Endothelial cell of umbilical vein (primary cell): Measurements from ENCODE around the gene ATAD3A. TPM values are rescaled to one million over a fixed set of nuclear protein-coding genes. Genes with fewer than 3 reads are reported as not detected.

Experiments
- BruUV-seq: library from RNA; stranded (reverse); fragments of 400-500 nt; replicated peaks from 2 replicates; lab custom pipeline; 2021; lab: Mats Ljungman, UMichigan
- CTCF ChIA-PET: fragments of 300-600, 350-600 bp; sonication (Branson Sonifier 250); formaldehyde crosslinking; loops from one replicate; lab custom pipeline; 2021; ENCODE audit warnings: antibody characterized with exemption, inconsistent platforms; lab: Charles Lee
- POLR2A ChIA-PET: fragments of 300-600, 350-600 bp; sonication (Branson Sonifier 250); formaldehyde crosslinking; loops from one replicate; lab custom pipeline; 2021; ENCODE audit warnings: antibody characterized with exemption, inconsistent platforms; lab: Charles Lee
- DNase-seq: peaks from one replicate; pipeline ENCODE4 v3.0.0-alpha.2; 2011; ENCODE audit warnings: low read depth, low spot score
- FAIRE-seq: peaks from 2 replicates; lab custom pipeline; 2011; peaks lifted over from hg19 to GRCh38; lab: Jason Lieb, UNC
- H2AFZ ChIP-seq: 2 replicates; pipeline ENCODE4 v1.6.0; 2012; ENCODE audit warnings: low read depth, low read length, control low read depth, inconsistent platforms
- H3K27ac ChIP-seq: 2 replicates; pipeline ENCODE4 v1.5.1; 2011; ENCODE audit warnings: low read depth, mild to moderate bottlenecking, control low read depth, low read length, moderate library complexity; ENCODE audit not compliant: insufficient read depth
- H3K27me3 ChIP-seq, 2 experiments: 2 replicates each; pipeline versions ENCODE4 v1.6.0 to v1.6.1; 2011; ENCODE audit warnings: low read length in 2 of 2, mixed read lengths in 1 of 2; ENCODE audit not compliant: control insufficient read depth in 2 of 2, insufficient read depth in 2 of 2
- H3K36me3 ChIP-seq, 2 experiments: 2 replicates in 1 of 2; 3 replicates in 1 of 2; pipeline ENCODE4 v1.5.1; 2011; ENCODE audit warnings: low read length in 2 of 2, mild to moderate bottlenecking in 1 of 2, moderate library complexity in 1 of 2; ENCODE audit not compliant: control insufficient read depth in 2 of 2, insufficient read depth in 2 of 2; ENCODE audit errors: extremely low read depth in 1 of 2
- H3K4me1 ChIP-seq: 3 replicates; pipeline ENCODE4 v1.5.1; 2011; ENCODE audit warnings: mild to moderate bottlenecking, low read length; ENCODE audit not compliant: control insufficient read depth, insufficient read depth; ENCODE audit errors: extremely low read depth
- H3K4me2 ChIP-seq: 2 replicates; pipeline ENCODE4 v1.6.1; 2011; ENCODE audit warnings: low read length, control low read depth, mixed read lengths; ENCODE audit not compliant: insufficient read depth
- H3K4me3 ChIP-seq, 3 experiments: fragments of 200-600 bp in 1 of 3; sonication (generic), shearing (Covaris generic) in 1 of 3; replicated peaks in 1 of 3; 2 replicates each; pipeline ENCODE4 v1.5.1; 2011 to 2016; ENCODE audit warnings: control low read depth in 3 of 3, low read length in 3 of 3, mild to moderate bottlenecking in 2 of 3, inconsistent platforms in 1 of 3, low read depth in 1 of 3, moderate library complexity in 1 of 3; ENCODE audit not compliant: insufficient read depth in 1 of 3
- H3K79me2 ChIP-seq: 2 replicates; pipeline ENCODE4 v1.6.0; 2012; ENCODE audit warnings: low read length, inconsistent platforms; ENCODE audit not compliant: control insufficient read depth, insufficient read depth
- H3K9ac ChIP-seq: replicated peaks from 2 replicates; pipeline ENCODE3; 2011; ENCODE audit warnings: low read length, control low read depth; ENCODE audit not compliant: insufficient read depth; ENCODE audit errors: extremely low read depth
- H3K9me1 ChIP-seq: replicated peaks from 3 replicates; pipeline ENCODE4 v1.6.0; 2011; ENCODE audit warnings: mild to moderate bottlenecking, low read length; ENCODE audit not compliant: control insufficient read depth, insufficient read depth; ENCODE audit errors: extremely low read depth
- H3K9me3 ChIP-seq: replicated peaks from 2 replicates; pipeline ENCODE4 v1.5.1; 2012; ENCODE audit warnings: low read length, inconsistent platforms; ENCODE audit not compliant: control insufficient read depth, insufficient read depth
- H4K20me1 ChIP-seq: replicated peaks from 2 replicates; pipeline ENCODE3; 2011; ENCODE audit warnings: mild to moderate bottlenecking, low read length; ENCODE audit not compliant: control insufficient read depth, insufficient read depth; ENCODE audit errors: extremely low read depth
- CTCF ChIP-seq, 2 donors: IDR thresholded peaks; 1 replicate in 1 of 2; 2 replicates in 1 of 2; pipeline ENCODE4 v1.5.1; 2011; ENCODE audit warnings: low read length in 2 of 2, mild to moderate bottlenecking in 2 of 2, moderate library complexity in 2 of 2, control low read depth in 1 of 2, inconsistent platforms in 1 of 2, low read depth in 1 of 2; ENCODE audit not compliant: insufficient read depth in 1 of 2; ENCODE audit errors: extremely low read depth in 1 of 2
- EZH2 ChIP-seq: IDR thresholded peaks from 2 replicates; pipeline ENCODE4 v1.6.1; 2012; ENCODE audit warnings: borderline replicate concordance, low read depth, mild to moderate bottlenecking, moderate library complexity, low read length, inconsistent platforms; ENCODE audit not compliant: severe bottlenecking
- FOS ChIP-seq: IDR thresholded peaks from 2 replicates; pipeline ENCODE4 v1.6.1; 2011; ENCODE audit warnings: mild to moderate bottlenecking, low read length, moderate library complexity, borderline replicate concordance; ENCODE audit not compliant: insufficient read depth
- GATA2 ChIP-seq: IDR thresholded peaks from 2 replicates; pipeline ENCODE4 v1.7.0; 2011; ENCODE audit warnings: low read depth, mild to moderate bottlenecking, moderate library complexity, mixed read lengths, low read length; ENCODE audit not compliant: insufficient read length, insufficient read depth
- JUN ChIP-seq: IDR thresholded peaks from 2 replicates; pipeline ENCODE4 v1.6.1; 2011; ENCODE audit warnings: borderline replicate concordance, low read depth; ENCODE audit not compliant: insufficient read length, insufficient read depth
- MAX ChIP-seq: IDR thresholded peaks from 2 replicates; pipeline ENCODE4 v1.6.1; 2011; ENCODE audit not compliant: insufficient read depth, insufficient read length
- MYC ChIP-seq: IDR thresholded peaks from one replicate; pipeline ENCODE4 v1.6.1; 2011; ENCODE audit warnings: mild to moderate bottlenecking, low read depth, low read length
- POLR2A ChIP-seq: IDR thresholded peaks from 2 replicates; pipeline ENCODE4 v1.6.1; 2012; ENCODE audit warnings: low read depth, mild to moderate bottlenecking, control low read depth, low read length
- POLR2AphosphoS5 ChIP-seq: IDR thresholded peaks from 2 replicates; pipeline ENCODE4 v1.6.1; 2012; ENCODE audit warnings: low read depth, mild to moderate bottlenecking, control low read depth, low read length, moderate library complexity; ENCODE audit not compliant: insufficient read depth
- dilution Hi-C: fragments of 300-500 bp; cut with MboI; formaldehyde crosslinking; loops from one replicate; pipeline ENCODE4 v1.15.0; 2019; ENCODE audit warnings: low sequenced_read_pairs; ENCODE audit not compliant: extremely low pct_ligation_motif_present
- intact Hi-C: fragments of 100-400 bp; cut with micrococcal nuclease; formaldehyde crosslinking; loops from one replicate; pipeline ENCODE4 v1.10.0; 2022
- polyA plus RNA-seq, 4 experiments: library from polyadenylated mRNA; depleted of rRNA in 3 of 4; stranded (reverse) in 3 of 4; unstranded in 1 of 4; fragments of >200 nt; gene quantifications; 2 replicates each; pipeline versions ENCODE4 v1.2.1 to v1.2.3, GENCODE V29; 2011 to 2012; ENCODE audit warnings: missing spikeins in 1 of 4
- total RNA-seq: library from RNA; stranded (reverse); gene quantifications from 2 replicates; pipeline ENCODE4 v1.2.3, GENCODE V29; 2021

Gene ATAD3A
- total and polyA plus RNA-seq, 2 donors (not counting 3 experiments of a cell fraction or from before 2014, with no cell fraction given): 24.9 to 55.2 TPM

GRCh38 chr1:1567152-1567875 is 55.4 kb downstream of the ATAD3A start:
- Histone ChIP-seq H4K20me1 (peaks cover 4% of the 10 kb centered on the region), H3K36me3 (peaks cover 9 to 13% of the 10 kb centered on the region in 2 experiments), H3K9me1 (no peaks in the 10 kb centered on the region), H3K9me3 (no peaks in the 10 kb centered on the region), H3K4me1 (peaks cover 11% of the 10 kb centered on the region), H3K9ac (peak overlapping the region; percentile 1), H3K27me3 (no peaks in the 10 kb centered on the region), H2AFZ (no peak overlapping the region), H3K4me2 (no peak overlapping the region), H3K4me3 (no peak overlapping the region), H3K79me2 (peaks cover 89% of the 10 kb centered on the region), H3K27ac (peak overlapping the region; percentile 40)
- dilution Hi-C loops: no loop called here
- BruUV-seq: no TSS peak
- intact Hi-C loops: no loop called here
- ChIA-PET POLR2A (no interaction called here), CTCF (no interaction called here)
- FAIRE-seq (peak; percentile 88), DNase-seq (peak; percentile 53)
- no peak for TF ChIP-seq EZH2
- TF ChIP-seq GATA2: no peak

GRCh38 chr1:1567891-1568291 is 55.9 kb downstream of the ATAD3A start:
- no peaks in the 10 kb centered on the region for H3K9me3 ChIP-seq
- no peaks in the 10 kb centered on the region for H3K27me3 ChIP-seq
- H3K9ac ChIP-seq: no peak overlapping the region
- dilution Hi-C loops (no loop called here), intact Hi-C loops (no loop called here)
- DNase-seq (no peak), FAIRE-seq (no peak)
- H3K4me3 ChIP-seq: no peak overlapping the region
- BruUV-seq: no TSS peak
- peak overlapping the region; percentile 40 for H3K27ac ChIP-seq
- no peak overlapping the region for H2AFZ ChIP-seq
- H3K79me2 ChIP-seq: peaks cover 91% of the 10 kb centered on the region
- peaks cover 4% of the 10 kb centered on the region for H4K20me1 ChIP-seq
- no peak for TF ChIP-seq POLR2AphosphoS5
- no peak for TF ChIP-seq JUN
- TF ChIP-seq CTCF (IDR thresholded peaks at IDR 0.05; ENCODE audit: extremely low read depth in 1 of 2, insufficient read depth in 1 of 2, low read depth in 1 of 2, low read length in 2 of 2): no peak
- TF ChIP-seq MAX: no peak
- no peak for TF ChIP-seq EZH2
- no peak for TF ChIP-seq FOS
- no peak for TF ChIP-seq MYC
- TF ChIP-seq GATA2: no peak
- no peak for TF ChIP-seq POLR2A
- ChIA-PET POLR2A (no interaction called here), CTCF (no interaction called here)
- no peak overlapping the region for H3K4me2 ChIP-seq
- H3K9me1 ChIP-seq: no peaks in the 10 kb centered on the region
- H3K4me1 ChIP-seq: peaks cover 11% of the 10 kb centered on the region
- H3K36me3 ChIP-seq: peaks cover 7 to 8% of the 10 kb centered on the region in 2 experiments
